Activated CD4-positive, alpha-beta T cell treated with anti-CD3 and anti-CD28 coated beads, Interleukin-2, amount 10 ng/mL, durations not matched to agents 7 days and 5 days (primary cell): ENCODE data around the gene TNFSF9. TPM values are rescaled to one million over a fixed set of nuclear protein-coding genes. Genes with fewer than 3 reads are reported as not detected.
"Not testable (repeated sequence)": the region's sequence is repeated elsewhere in the genome, so short reads cannot be mapped to it uniquely, and the experiment has no call there.

ENCODE experiments used
- CTCF ChIA-PET: fragments of 350-600 bp; sonication (Branson Sonifier 250); formaldehyde crosslinking; loops from one replicate; lab custom pipeline; 2021; ENCODE audit warnings: antibody characterized with exemption; lab: Charles Lee
- POLR2A ChIA-PET: fragments of 350-600 bp; sonication (Branson Sonifier 250); formaldehyde crosslinking; loops from one replicate; lab custom pipeline; 2021; ENCODE audit warnings: antibody characterized with exemption; lab: Charles Lee
- DNase-seq: peaks from one replicate; pipeline ENCODE4 v3.0.0-alpha.2; 2020
- H3K27ac Mint-ChIP-seq: one replicate; pipeline ENCODE4 v1.8.0; 2021; ENCODE audit warnings: mild to moderate bottlenecking, moderate library complexity, mixed read lengths
- H3K27me3 Mint-ChIP-seq: one replicate; pipeline ENCODE4 v1.8.0; 2021; ENCODE audit warnings: mixed read lengths
- H3K36me3 Mint-ChIP-seq: one replicate; pipeline ENCODE4 v1.8.0; 2021; ENCODE audit warnings: low read depth, mixed read lengths
- H3K4me1 Mint-ChIP-seq: one replicate; pipeline ENCODE4 v1.8.0; 2021; ENCODE audit warnings: mixed read lengths
- H3K4me3 Mint-ChIP-seq: one replicate; pipeline ENCODE4 v1.8.0; 2021; ENCODE audit warnings: mild to moderate bottlenecking, moderate library complexity, mixed read lengths
- H3K9me3 Mint-ChIP-seq: one replicate; pipeline ENCODE4 v1.8.0; 2021; ENCODE audit warnings: mixed read lengths
- total RNA-seq, 2 experiments: library from RNA; stranded (reverse); gene quantifications; one replicate each; pipeline ENCODE4 v1.2.3, GENCODE V29; 2021

The TNFSF9 gene
- total RNA-seq, 2 experiments from 2014 or later = 1.1 to 1.5 TPM

GRCh38 chr19:6495947-6496346, 34.9 kb upstream of the TNFSF9 start:
- CTCF ChIA-PET = no interaction called here
- no peaks in the 10 kb centered on the region for H3K36me3 Mint-ChIP-seq
- peaks cover 7% of the 10 kb centered on the region for H3K9me3 Mint-ChIP-seq
- peaks cover 4% of the 10 kb centered on the region for H3K27me3 Mint-ChIP-seq
- DNase-seq = no peak
- no peak overlapping the region for H3K4me3 Mint-ChIP-seq
- H3K4me1 Mint-ChIP-seq = peaks cover 11% of the 10 kb centered on the region
- no peak overlapping the region for H3K27ac Mint-ChIP-seq
- POLR2A ChIA-PET = no interaction called here

- no peaks in the 10 kb centered on the region for H3K36me3 Mint-ChIP-seq
Measured at GRCh38 chr19:6498294-6499036, 32.4 kb upstream of the TNFSF9 start.

GRCh38 chr19:6499052-6499790, 31.6 kb upstream of the TNFSF9 start:
- Mint-ChIP-seq H3K4me1 (peaks cover 24% of the 10 kb centered on the region), H3K27ac (no peak overlapping the region), H3K4me3 (no peak overlapping the region), H3K27me3 (peaks cover 17% of the 10 kb centered on the region), H3K9me3 (no peaks in the 10 kb centered on the region), H3K36me3 (no peaks in the 10 kb centered on the region)
- ChIA-PET POLR2A (no interaction called here), CTCF (interaction anchor here (3.8 kb wide), 1 partner anchor 10 kb away, joined by 24 read pairs; no protein-coding TSS in a partner anchor)
- DNase-seq = no peak

More at GRCh38 chr19:6498294-6499036, 32.4 kb upstream of the TNFSF9 start:
- POLR2A ChIA-PET = no interaction called here
- H3K4me1 Mint-ChIP-seq = peaks cover 20% of the 10 kb centered on the region
- H3K27ac Mint-ChIP-seq = no peak overlapping the region
- no peak overlapping the region for H3K4me3 Mint-ChIP-seq
- DNase-seq = no peak
- no peaks in the 10 kb centered on the region for H3K9me3 Mint-ChIP-seq
- CTCF ChIA-PET = interaction anchor here (0.6 to 3.8 kb wide), 4 partner anchors 9 to 1154 kb away, joined by 3 to 24 read pairs (median 4); partner anchors contain the start of gene DENND1C
- peaks cover 13% of the 10 kb centered on the region for H3K27me3 Mint-ChIP-seq

- DNase-seq = no peak
- peaks cover 17% of the 10 kb centered on the region for H3K27me3 Mint-ChIP-seq
- no peak overlapping the region for H3K27ac Mint-ChIP-seq
- peak overlapping the region; percentile 72 for H3K4me3 Mint-ChIP-seq
- peaks cover 32% of the 10 kb centered on the region for H3K4me1 Mint-ChIP-seq
- CTCF ChIA-PET = interaction anchor here (0.6 to 3.8 kb wide), 5 partner anchors 12 to 362 kb away, joined by 3 to 24 read pairs (median 4); no protein-coding TSS in a partner anchor
- H3K9me3 Mint-ChIP-seq = no peaks in the 10 kb centered on the region
- H3K36me3 Mint-ChIP-seq = no peaks in the 10 kb centered on the region
- POLR2A ChIA-PET = no interaction called here
Measured at GRCh38 chr19:6500837-6501739, 29.7 kb upstream of the TNFSF9 start.

GRCh38 chr19:6501740-6502648, 28.8 kb upstream of the TNFSF9 start, which contains the start of gene TUBB4A:
Gene TUBB4A, minus strand, starts transcription at chr19:6502309. Its CDS starts 97 bp downstream, at chr19:6502212.
- peaks cover 17% of the 10 kb centered on the region for H3K27me3 Mint-ChIP-seq
- no peak within 1 kb of the TSS for H3K27ac Mint-ChIP-seq
- CTCF ChIA-PET = no interaction called here
- H3K36me3 Mint-ChIP-seq = no peaks in the 10 kb centered on the region
- peak; percentile 25 for DNase-seq
- POLR2A ChIA-PET = no interaction called here
- peak within 1 kb of the TSS; percentile 72 for H3K4me3 Mint-ChIP-seq
- no peaks in the 10 kb centered on the region for H3K9me3 Mint-ChIP-seq
- H3K4me1 Mint-ChIP-seq = peaks cover 32% of the 10 kb centered on the region

GRCh38 chr19:6503407-6504201, 27.2 kb upstream of the TNFSF9 start:
- Mint-ChIP-seq H3K4me3 (peak overlapping the region; percentile 6), H3K9me3 (no peaks in the 10 kb centered on the region), H3K36me3 (no peaks in the 10 kb centered on the region), H3K4me1 (peaks cover 27% of the 10 kb centered on the region), H3K27ac (no peak overlapping the region), H3K27me3 (peaks cover 17% of the 10 kb centered on the region)
- ChIA-PET CTCF (interaction anchor here (0.7 to 1.8 kb wide), 4 partner anchors 13 to 285 kb away, joined by 4 to 6 read pairs (median 4); no protein-coding TSS in a partner anchor), POLR2A (interaction anchor here (0.7 kb wide), 1 partner anchor 16 kb away, joined by 3 read pairs; no protein-coding TSS in a partner anchor)
- no peak for DNase-seq

GRCh38 chr19:6508028-6508771, 22.6 kb upstream of the TNFSF9 start:
- peaks cover 15% of the 10 kb centered on the region for H3K4me1 Mint-ChIP-seq
- H3K27me3 Mint-ChIP-seq, POLR2A ChIA-PET, H3K27ac Mint-ChIP-seq, H3K36me3 Mint-ChIP-seq, DNase-seq, H3K4me3 Mint-ChIP-seq, H3K9me3 Mint-ChIP-seq: not testable (repeated sequence)
- CTCF ChIA-PET = interaction anchor here (1.0 to 2.6 kb wide), 2 partner anchors 8 to 348 kb away, joined by 3 to 9 read pairs; no protein-coding TSS in a partner anchor

- H3K4me1 Mint-ChIP-seq = peaks cover 11% of the 10 kb centered on the region
- ChIA-PET CTCF (interaction anchor here (1.0 kb wide), 1 partner anchor 229 kb away, joined by 3 read pairs; no protein-coding TSS in a partner anchor), POLR2A (no interaction called here)
- H3K27ac Mint-ChIP-seq = no peak overlapping the region
- H3K27me3 Mint-ChIP-seq = no peaks in the 10 kb centered on the region
- H3K9me3 Mint-ChIP-seq = no peaks in the 10 kb centered on the region
- no peak for DNase-seq
- no peak overlapping the region for H3K4me3 Mint-ChIP-seq
- no peaks in the 10 kb centered on the region for H3K36me3 Mint-ChIP-seq
Measured at GRCh38 chr19:6509118-6509971, 21.5 kb upstream of the TNFSF9 start.

- POLR2A ChIA-PET = no interaction called here
- CTCF ChIA-PET = interaction anchor here (0.6 kb wide), 1 partner anchor 139 kb away, joined by 4 read pairs; no protein-coding TSS in a partner anchor
Measured at GRCh38 chr19:6510618-6511017, 20.2 kb upstream of the TNFSF9 start.

More at GRCh38 chr19:6510618-6511017, 20.2 kb upstream of the TNFSF9 start:
- no peaks in the 10 kb centered on the region for H3K27me3 Mint-ChIP-seq
- H3K36me3 Mint-ChIP-seq = no peaks in the 10 kb centered on the region
- no peak overlapping the region for H3K4me3 Mint-ChIP-seq
- no peaks in the 10 kb centered on the region for H3K9me3 Mint-ChIP-seq
- peaks cover 7% of the 10 kb centered on the region for H3K4me1 Mint-ChIP-seq
- no peak overlapping the region for H3K27ac Mint-ChIP-seq
- no peak for DNase-seq
